Activated effector memory CD4-positive, alpha-beta T cell treated with Interleukin-2 at 50 U/mL for 16 hours (primary cell): ENCODE measurements around the gene PRKCE.

Source experiments
- DNase-seq: peaks from one replicate; pipeline ENCODE4 v3.0.0-alpha.2; 2020

PRKCE gene

GRCh38 chr2:45786030-45786835 lies 134.8 kb downstream of the PRKCE start:
- no peak for DNase-seq

GRCh38 chr2:45786836-45787357 lies 135.4 kb downstream of the PRKCE start:
- DNase-seq = no peak

GRCh38 chr2:45788401-45788800 lies 136.9 kb downstream of the PRKCE start:
- no peak for DNase-seq

GRCh38 chr2:45789317-45789716 lies 137.8 kb downstream of the PRKCE start:
- no peak for DNase-seq

GRCh38 chr2:45789961-45790723 lies 138.7 kb downstream of the PRKCE start:
- no peak for DNase-seq

GRCh38 chr2:45793305-45793962 lies 142.0 kb downstream of the PRKCE start:
- no peak for DNase-seq

- no peak for DNase-seq
Measured at GRCh38 chr2:45794134-45794617, 142.7 kb downstream of the PRKCE start.

- DNase-seq = no peak
Measured at GRCh38 chr2:45796500-45796899, 145.0 kb downstream of the PRKCE start.

- no peak for DNase-seq
Measured at GRCh38 chr2:45797451-45798230, 146.2 kb downstream of the PRKCE start.

- DNase-seq = no peak
Measured at GRCh38 chr2:45799679-45800381, 148.4 kb downstream of the PRKCE start.

GRCh38 chr2:45802499-45803138 lies 151.1 kb downstream of the PRKCE start:
- DNase-seq = no peak

- no peak for DNase-seq
Measured at GRCh38 chr2:45804987-45805755, 153.7 kb downstream of the PRKCE start.

- DNase-seq = no peak
Measured at GRCh38 chr2:45806563-45807358, 155.3 kb downstream of the PRKCE start.

GRCh38 chr2:45808294-45808800 lies 156.9 kb downstream of the PRKCE start:
- no peak for DNase-seq

GRCh38 chr2:45809205-45809604 lies 157.7 kb downstream of the PRKCE start:
- DNase-seq = no peak

- no peak for DNase-seq
Measured at GRCh38 chr2:45812011-45812500, 160.6 kb downstream of the PRKCE start.

GRCh38 chr2:45813003-45813941 lies 161.8 kb downstream of the PRKCE start:
- no peak for DNase-seq

- no peak for DNase-seq
Measured at GRCh38 chr2:45814488-45814887, 163.0 kb downstream of the PRKCE start.
